Smooth muscle cell (in vitro differentiated cells): ENCODE data around the gene PALMD. TPM values are rescaled to one million over a fixed set of nuclear protein-coding genes. Genes with fewer than 3 reads are reported as not detected.

ENCODE experiments used
- DNase-seq: peaks from one replicate; lab custom pipeline; 2025; ENCODE audit not compliant: unreplicated experiment; lab: John Stamatoyannopoulos, UW
- H2AFZ ChIP-seq: fragments of 200-600 bp; sonication (generic); 2 replicates; pipeline ENCODE4 v1.6.0; 2016; ENCODE audit warnings: antibody characterized with exemption, low read depth, mild to moderate bottlenecking
- H3F3A ChIP-seq: fragments of 200-600 bp; sonication (generic); 2 replicates; pipeline ENCODE4 v1.6.0; 2017; ENCODE audit warnings: antibody characterized with exemption, low read depth
- H3K27ac ChIP-seq: fragments of 200-600 bp; sonication (generic); 2 replicates; pipeline ENCODE4 v1.5.1; 2016; ENCODE audit warnings: low read depth, mild to moderate bottlenecking
- H3K27me3 ChIP-seq: fragments of 200-600 bp; sonication (generic); 2 replicates; pipeline ENCODE4 v1.6.1; 2016; ENCODE audit warnings: low read depth, mild to moderate bottlenecking
- H3K36me3 ChIP-seq: fragments of 200-600 bp; sonication (generic); 2 replicates; pipeline ENCODE4 v1.5.1; 2016; ENCODE audit warnings: low read depth
- H3K4me1 ChIP-seq: fragments of 200-600 bp; sonication (generic); 2 replicates; pipeline ENCODE4 v1.5.1; 2016; ENCODE audit warnings: low read depth
- H3K4me2 ChIP-seq: fragments of 200-600 bp; sonication (generic); 2 replicates; pipeline ENCODE4 v1.6.0; 2016; ENCODE audit warnings: mild to moderate bottlenecking
- H3K4me3 ChIP-seq: fragments of 200-600 bp; sonication (generic); 2 replicates; pipeline ENCODE4 v1.5.1; 2016; ENCODE audit warnings: mild to moderate bottlenecking
- H3K79me2 ChIP-seq: fragments of 200-600 bp; sonication (generic); 2 replicates; pipeline ENCODE4 v1.6.0; 2016; ENCODE audit warnings: low read depth, mild to moderate bottlenecking
- H3K9ac ChIP-seq: fragments of 200-600 bp; sonication (generic); 2 replicates; pipeline ENCODE4 v1.6.0; 2016; ENCODE audit warnings: low read depth
- H3K9me3 ChIP-seq: fragments of 200-600 bp; sonication (generic); replicated peaks from 2 replicates; pipeline ENCODE4 v1.5.1; 2016; ENCODE audit warnings: low read depth
- H4K20me1 ChIP-seq: fragments of 200-600 bp; sonication (generic); 2 replicates; pipeline ENCODE4 v1.6.0; 2016; ENCODE audit warnings: low read depth
- WGBS: methylation state at CpG from one replicate; pipeline ENCODE4 v1.1.7; 2016; ENCODE audit warnings: low lambda C conversion rate; 5-methylcytosine and 5-hydroxymethylcytosine counted together
- polyA plus RNA-seq: library from polyadenylated mRNA; unstranded; fragments of >200 nt; fragmentation: Nextera tagmentation; extraction: Ambion mirVana; gene quantifications from 2 replicates; pipeline ENCODE4 v1.2.1, GENCODE V29; 2016
- total RNA-seq: library from RNA; depleted of rRNA; stranded (reverse); fragments of >200 nt; gene quantifications from 2 replicates; pipeline ENCODE4 v1.2.3, GENCODE V29; 2014
- TF ChIP-seq, protein P1 (sequence below): fragments of 200-600 bp; sonication (generic); IDR thresholded peaks from 2 replicates; pipeline ENCODE4 v1.5.1; 2017; ENCODE audit warnings: borderline replicate concordance, mild to moderate bottlenecking, antibody characterized with exemption; ENCODE audit not compliant: insufficient read depth, poor library complexity, severe bottlenecking

The PALMD gene
- total and polyA plus RNA-seq, 2 experiments from 2014 or later = 1.1 to 1.2 TPM

DNA sequence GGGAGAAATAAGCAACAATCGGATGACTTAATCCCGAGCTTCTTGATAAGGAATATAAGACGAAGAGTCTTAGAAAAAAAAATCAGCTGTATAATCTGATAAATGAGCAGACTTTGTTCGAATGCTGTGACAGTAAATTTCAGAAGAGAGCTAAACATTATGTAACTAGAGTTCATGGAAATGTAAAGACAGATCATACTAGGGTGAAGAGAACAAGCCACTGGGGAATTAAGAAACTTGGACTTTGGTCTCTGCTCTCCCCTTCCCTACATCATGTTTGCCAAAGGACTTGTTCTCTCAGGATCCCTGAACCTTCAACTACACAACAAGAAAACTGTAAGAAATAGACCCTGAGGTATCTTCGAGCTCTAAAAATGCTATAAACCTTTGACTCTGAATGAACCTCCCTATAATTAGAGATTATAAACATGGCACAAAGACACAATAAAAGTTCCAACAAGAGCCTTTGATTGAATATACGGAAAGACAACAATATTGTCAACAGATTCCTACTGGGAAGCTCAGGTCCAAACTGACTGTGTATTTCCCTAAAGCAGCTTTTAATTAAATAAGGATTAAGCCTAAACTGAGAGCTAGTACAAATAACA, 93.0 kb downstream of the PALMD start:
- H3K4me3 ChIP-seq = no peak overlapping the region
- H3K4me2 ChIP-seq = no peak overlapping the region
- peaks cover 7% of the 10 kb centered on the region for H3K36me3 ChIP-seq
- 62% methylated on average over 6 of the region's 6 CpGs for WGBS
- no peak overlapping the region for H3K27ac ChIP-seq
- no peaks in the 10 kb centered on the region for H3K9me3 ChIP-seq
- no peak overlapping the region for H2AFZ ChIP-seq
- H3K4me1 ChIP-seq = no peaks in the 10 kb centered on the region
- no peak overlapping the region for H3K9ac ChIP-seq
- DNase-seq = no peak
- no peaks in the 10 kb centered on the region for H3K79me2 ChIP-seq
- TF ChIP-seq, protein P1, sequence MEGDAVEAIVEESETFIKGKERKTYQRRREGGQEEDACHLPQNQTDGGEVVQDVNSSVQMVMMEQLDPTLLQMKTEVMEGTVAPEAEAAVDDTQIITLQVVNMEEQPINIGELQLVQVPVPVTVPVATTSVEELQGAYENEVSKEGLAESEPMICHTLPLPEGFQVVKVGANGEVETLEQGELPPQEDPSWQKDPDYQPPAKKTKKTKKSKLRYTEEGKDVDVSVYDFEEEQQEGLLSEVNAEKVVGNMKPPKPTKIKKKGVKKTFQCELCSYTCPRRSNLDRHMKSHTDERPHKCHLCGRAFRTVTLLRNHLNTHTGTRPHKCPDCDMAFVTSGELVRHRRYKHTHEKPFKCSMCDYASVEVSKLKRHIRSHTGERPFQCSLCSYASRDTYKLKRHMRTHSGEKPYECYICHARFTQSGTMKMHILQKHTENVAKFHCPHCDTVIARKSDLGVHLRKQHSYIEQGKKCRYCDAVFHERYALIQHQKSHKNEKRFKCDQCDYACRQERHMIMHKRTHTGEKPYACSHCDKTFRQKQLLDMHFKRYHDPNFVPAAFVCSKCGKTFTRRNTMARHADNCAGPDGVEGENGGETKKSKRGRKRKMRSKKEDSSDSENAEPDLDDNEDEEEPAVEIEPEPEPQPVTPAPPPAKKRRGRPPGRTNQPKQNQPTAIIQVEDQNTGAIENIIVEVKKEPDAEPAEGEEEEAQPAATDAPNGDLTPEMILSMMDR = no peak
- no peaks in the 10 kb centered on the region for H3K27me3 ChIP-seq
- no peaks in the 10 kb centered on the region for H3F3A ChIP-seq
- H4K20me1 ChIP-seq = no peaks in the 10 kb centered on the region

DNA sequence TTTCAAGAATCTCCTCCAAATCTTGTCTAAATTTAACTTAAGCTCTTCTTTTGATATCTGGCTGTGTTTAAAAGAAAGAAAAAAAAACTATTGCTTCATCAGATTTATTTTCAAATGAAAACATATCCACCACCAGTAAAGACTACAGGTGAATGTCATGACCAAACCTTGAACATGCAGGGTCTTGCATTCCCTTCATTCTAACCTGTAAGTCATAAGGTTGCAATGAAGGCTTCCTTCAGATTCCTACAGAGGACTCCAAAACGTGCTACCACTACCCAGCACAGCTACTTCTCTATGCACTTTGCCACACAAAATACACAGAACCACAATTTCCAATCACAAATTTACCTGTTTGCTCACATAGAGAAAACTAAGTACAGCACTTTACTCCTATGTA, 94.2 kb downstream of the PALMD start:
- Histone ChIP-seq H3K4me1 (no peaks in the 10 kb centered on the region), H3K36me3 (peaks cover 7% of the 10 kb centered on the region), H3K79me2 (no peaks in the 10 kb centered on the region), H3F3A (no peaks in the 10 kb centered on the region), H3K4me3 (no peak overlapping the region), H3K4me2 (no peak overlapping the region), H3K9ac (no peak overlapping the region), H3K9me3 (no peaks in the 10 kb centered on the region), H2AFZ (no peak overlapping the region), H3K27me3 (no peaks in the 10 kb centered on the region), H3K27ac (no peak overlapping the region), H4K20me1 (no peaks in the 10 kb centered on the region)
- 72% methylated on average over 1 of the region's 1 CpG for WGBS
- TF ChIP-seq, protein P1 = no peak
- DNase-seq = no peak

Other genes with a start within 250 kb of the PALMD start
- gene FRRS1, start 120.5 kb downstream of the PALMD start, total RNA-seq = 16.5 and 17.0 TPM in 2 replicates
- gene FRRS1, start 120.5 kb downstream of the PALMD start, polyA plus RNA-seq = 0.59 and 0.79 TPM in 2 replicates
- gene AGL, start 204.2 kb downstream of the PALMD start, total RNA-seq = 18.3 and 20.8 TPM in 2 replicates
- gene AGL, start 204.2 kb downstream of the PALMD start, polyA plus RNA-seq = 5.0 and 5.1 TPM in 2 replicates